Kidney (tissue), 14 donors: ENCODE measurements around the gene KLF6. TPM values are rescaled to one million over a fixed set of nuclear protein-coding genes. Genes with fewer than 3 reads are reported as not detected.

Experiments used
- DNase-seq, 5 donors: peaks; one replicate each; pipeline ENCODE4 v3.0.0-alpha.2; 2013 to 2020
- FAIRE-seq: peaks from 2 replicates; lab custom pipeline; 2012; peaks lifted over from hg19 to GRCh38; lab: Jason Lieb, UNC
- H3K27ac ChIP-seq, 2 donors: one replicate each; pipeline ENCODE4 v1.7.0; 2013; ENCODE audit warnings: low read depth in 2 of 2, low read length in 2 of 2, inconsistent platforms in 1 of 2
- H3K27me3 ChIP-seq: one replicate; pipeline ENCODE4 v1.7.1; 2013; ENCODE audit warnings: low read length, inconsistent platforms; ENCODE audit not compliant: control insufficient read depth, insufficient read depth
- H3K36me3 ChIP-seq, 3 donors: one replicate each; pipeline versions ENCODE4 v1.7.0 to v1.7.1; 2013; ENCODE audit warnings: low read length in 3 of 3, control low read depth in 1 of 3, inconsistent platforms in 1 of 3; ENCODE audit not compliant: insufficient read depth in 3 of 3, control insufficient read depth in 2 of 3
- H3K4me1 ChIP-seq, 3 donors: one replicate each; pipeline versions ENCODE4 v1.7.0 to v1.7.1; 2013; ENCODE audit warnings: low read length in 3 of 3, inconsistent platforms in 1 of 3, low read depth in 1 of 3; ENCODE audit not compliant: control insufficient read depth in 2 of 3, insufficient read depth in 2 of 3
- H3K4me3 ChIP-seq, 3 donors: one replicate each; pipeline versions ENCODE4 v1.7.0 to v1.8.1; 2013; ENCODE audit warnings: low read length in 3 of 3, control low read depth in 1 of 3, inconsistent platforms in 1 of 3
- H3K9ac ChIP-seq, 3 donors: one replicate each; pipeline versions ENCODE4 v1.7.0 to v1.7.1; 2013; ENCODE audit warnings: low read length in 3 of 3, control low read depth in 1 of 3, inconsistent platforms in 1 of 3
- H3K9me3 ChIP-seq, 3 donors: one replicate each; pipeline versions ENCODE4 v1.7.0 to v1.7.1; 2013; ENCODE audit warnings: low read length in 3 of 3, control low read depth in 1 of 3, inconsistent platforms in 1 of 3; ENCODE audit not compliant: control insufficient read depth in 2 of 3, insufficient read depth in 1 of 3
- intact Hi-C: fragments of 100-400 bp; cut with DNase I; formaldehyde crosslinking; loops from one replicate; pipeline ENCODE4 v1.11.1; 2022
- polyA plus RNA-seq: library from polyadenylated mRNA; stranded (reverse); fragments of 350-450 nt; fragmentation: Illumina TruSeq; extraction: RNeasy Lipid Tissue Mini Kit (QIAGEN cat#74804); gene quantifications from one replicate; pipeline ENCODE4 v1.2.3, GENCODE V29; 2014; ENCODE audit warnings: low read depth, low replicate concordance; ENCODE audit not compliant: insufficient read depth
- total RNA-seq: library from RNA; stranded (reverse); fragmentation: NEBNext Ultra II Directional; extraction: Animal tissue kit (Norgen Biotek cat#: 25700); gene quantifications from one replicate; pipeline ENCODE4 v1.2.1, GENCODE V29; 2021
- TF ChIP-seq, protein P1 (sequence below): IDR thresholded peaks from 3 replicates; pipeline ENCODE4 v1.5.1; 2012; ENCODE audit warnings: mild to moderate bottlenecking, moderate library complexity, borderline replicate concordance; ENCODE audit not compliant: insufficient read depth; ENCODE audit errors: extremely low read depth
- donor health status: control.
- donor health status: control.
- donor health status: control.
- donor health status: control.
- donor health status: control.
- donor health status: DM: yes; HTN: yes; CAD: no.
- donor health status: Normal renal cell carcinoma (clear cell type).

KLF6 gene
- total and polyA plus RNA-seq, 2 donors from 2014 or later = 27.8 to 230 TPM

- H3K4me3 ChIP-seq = peak overlapping the region; percentile 90 to 99 (median 98)
- FAIRE-seq (no peak), DNase-seq (peak in 2 of 5 donors; percentile 29 to 44)
- H3K9ac ChIP-seq = peak overlapping the region; percentile 79 to 100 (median 100)
- H3K27ac ChIP-seq = peak overlapping the region; percentile 100
- no peaks in the 10 kb centered on the region for H3K27me3 ChIP-seq
- peaks cover 5 to 26% (median 24%) of the 10 kb centered on the region in 3 donors for H3K4me1 ChIP-seq
- no peaks in the 10 kb centered on the region for H3K9me3 ChIP-seq
- peaks cover 15 to 55% (median 31%) of the 10 kb centered on the region in 3 donors for H3K36me3 ChIP-seq
- TF ChIP-seq, protein P1, sequence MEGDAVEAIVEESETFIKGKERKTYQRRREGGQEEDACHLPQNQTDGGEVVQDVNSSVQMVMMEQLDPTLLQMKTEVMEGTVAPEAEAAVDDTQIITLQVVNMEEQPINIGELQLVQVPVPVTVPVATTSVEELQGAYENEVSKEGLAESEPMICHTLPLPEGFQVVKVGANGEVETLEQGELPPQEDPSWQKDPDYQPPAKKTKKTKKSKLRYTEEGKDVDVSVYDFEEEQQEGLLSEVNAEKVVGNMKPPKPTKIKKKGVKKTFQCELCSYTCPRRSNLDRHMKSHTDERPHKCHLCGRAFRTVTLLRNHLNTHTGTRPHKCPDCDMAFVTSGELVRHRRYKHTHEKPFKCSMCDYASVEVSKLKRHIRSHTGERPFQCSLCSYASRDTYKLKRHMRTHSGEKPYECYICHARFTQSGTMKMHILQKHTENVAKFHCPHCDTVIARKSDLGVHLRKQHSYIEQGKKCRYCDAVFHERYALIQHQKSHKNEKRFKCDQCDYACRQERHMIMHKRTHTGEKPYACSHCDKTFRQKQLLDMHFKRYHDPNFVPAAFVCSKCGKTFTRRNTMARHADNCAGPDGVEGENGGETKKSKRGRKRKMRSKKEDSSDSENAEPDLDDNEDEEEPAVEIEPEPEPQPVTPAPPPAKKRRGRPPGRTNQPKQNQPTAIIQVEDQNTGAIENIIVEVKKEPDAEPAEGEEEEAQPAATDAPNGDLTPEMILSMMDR = no peak
- intact Hi-C loops = no loop called here
Observed at GRCh38 chr10:3782146-3782450, 2.9 kb downstream of the KLF6 start.

DNA sequence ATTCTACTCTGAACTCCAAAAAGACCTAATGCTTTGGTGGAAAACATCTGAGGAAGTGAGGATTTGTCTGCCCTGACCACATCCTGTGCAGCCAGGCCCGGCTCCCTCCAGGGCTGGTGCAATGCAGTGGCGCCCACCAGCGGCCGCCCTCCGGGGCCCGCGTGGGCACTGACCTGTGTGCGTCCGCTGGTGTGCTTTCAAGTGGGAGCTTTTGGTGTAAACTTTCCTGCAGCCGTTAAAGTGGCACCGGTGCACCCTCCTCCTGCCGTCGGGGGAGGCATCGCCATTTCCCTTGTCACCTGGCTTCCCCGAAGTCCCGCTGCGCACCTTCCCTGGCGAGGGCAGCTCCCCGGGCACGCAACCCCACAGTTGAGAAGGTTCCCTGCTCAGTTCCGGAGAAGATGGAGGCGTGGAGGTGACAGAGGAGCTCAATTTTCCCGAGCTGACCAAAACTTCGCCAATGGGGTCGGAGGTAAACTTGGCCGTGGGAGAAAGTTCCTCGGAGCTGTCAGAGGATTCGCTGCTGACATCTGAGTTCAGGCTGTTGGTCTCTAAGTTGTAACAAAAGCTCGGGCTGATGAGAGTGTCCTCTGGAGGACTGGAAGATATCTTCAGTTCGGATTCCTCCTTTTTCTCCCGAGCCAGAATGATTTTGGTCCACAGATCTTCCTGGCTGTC, 3.4 kb downstream of the KLF6 start:
- peaks cover 5 to 26% (median 24%) of the 10 kb centered on the region in 3 donors for H3K4me1 ChIP-seq
- no peaks in the 10 kb centered on the region for H3K9me3 ChIP-seq
- intact Hi-C loops = no loop called here
- peaks cover 15 to 60% (median 33%) of the 10 kb centered on the region in 3 donors for H3K36me3 ChIP-seq
- H3K27me3 ChIP-seq = no peaks in the 10 kb centered on the region
- peak overlapping the region; percentile 79 to 100 (median 100) for H3K9ac ChIP-seq
- FAIRE-seq (no peak), DNase-seq (peak in 2 of 5 donors; percentile 43 to 86)
- H3K4me3 ChIP-seq = peak overlapping the region in 2 of 3 donors; percentile 98 to 99
- TF ChIP-seq, protein P1 = peak; percentile 35
- peak overlapping the region; percentile 100 for H3K27ac ChIP-seq

GRCh38 chr10:3780771-3781467, 4.1 kb downstream of the KLF6 start:
- no peaks in the 10 kb centered on the region for H3K27me3 ChIP-seq
- H3K36me3 ChIP-seq = peaks cover 15 to 66% (median 37%) of the 10 kb centered on the region in 3 donors
- no peaks in the 10 kb centered on the region for H3K9me3 ChIP-seq
- H3K27ac ChIP-seq = peak overlapping the region; percentile 100
- no peak for FAIRE-seq
- intact Hi-C loops = no loop called here
- peak overlapping the region in 2 of 3 donors; percentile 61 to 100 for H3K9ac ChIP-seq
- DNase-seq = no peak
- H3K4me3 ChIP-seq = peak overlapping the region in 2 of 3 donors; percentile 98 to 99
- TF ChIP-seq, protein P1 = no peak
- peaks cover 5 to 29% (median 24%) of the 10 kb centered on the region in 3 donors for H3K4me1 ChIP-seq
